GM20000 (cell line): ENCODE results near the gene CORO6.

ENCODE experiments used
- DNase-seq: peaks from one replicate; pipeline ENCODE4 v3.0.0; 2012; ENCODE audit warnings: low spot score
- CTCF ChIP-seq: IDR thresholded peaks from 2 replicates; pipeline ENCODE4 v1.5.1; 2012; ENCODE audit warnings: mild to moderate bottlenecking, control low read depth; ENCODE audit errors: extremely low read depth, missing control alignments

CORO6 gene

GRCh38 chr17:29603109-29603674, 19.5 kb downstream of the CORO6 start:
- DNase-seq, result no peak
- no peak for TF ChIP-seq CTCF

- DNase-seq, result no peak
- TF ChIP-seq CTCF, result no peak
These were observed 25.1 kb downstream of the CORO6 start for GRCh38 chr17:29597361-29598172.

GRCh38 chr17:29596811-29597210, 25.9 kb downstream of the CORO6 start:
- no peak for DNase-seq
- TF ChIP-seq CTCF, result no peak

- no peak for DNase-seq
- TF ChIP-seq CTCF, result no peak
These were observed 26.6 kb downstream of the CORO6 start for GRCh38 chr17:29595943-29596774.

- DNase-seq, result no peak
- TF ChIP-seq CTCF, result no peak
These were observed 27.4 kb downstream of the CORO6 start for GRCh38 chr17:29595107-29595942.

- DNase-seq, result no peak
- no peak for TF ChIP-seq CTCF
These were observed 28.1 kb downstream of the CORO6 start for GRCh38 chr17:29594519-29595090.
